Body of pancreas (tissue), 4 donors: ENCODE measurements around the gene ANO4. TPM values are rescaled to one million over a fixed set of nuclear protein-coding genes. Genes with fewer than 3 reads are reported as not detected.

ENCODE experiments used
- ATAC-seq: fragments of 150-250 bp; one replicate; pipeline ENCODE4 v1.9.1; 2016
- DNase-seq, 4 donors: peaks; one replicate each; pipeline ENCODE4 v3.0.0-alpha.2; 2019
- H3K27ac ChIP-seq, 4 donors: fragments of 200-600 bp; sonication (generic); 1 replicate in 3 of 4; 2 replicates in 1 of 4; pipeline versions ENCODE4 v1.5.1 to v1.6.1; 2016 to 2019; ENCODE audit warnings: mild to moderate bottlenecking in 1 of 4, mixed read lengths in 1 of 4, moderate library complexity in 1 of 4
- H3K27me3 ChIP-seq, 2 donors: fragments of 200-600 bp; sonication (generic); one replicate each; pipeline ENCODE4 v1.6.0; 2016; ENCODE audit warnings: mild to moderate bottlenecking in 1 of 2
- H3K36me3 ChIP-seq, 2 donors: fragments of 200-600 bp; sonication (generic); replicated peaks in 1 of 2; 2 replicates each; pipeline ENCODE4 v1.5.1; 2016; ENCODE audit warnings: low read depth in 2 of 2; ENCODE audit not compliant: insufficient read depth in 1 of 2
- H3K4me1 ChIP-seq: fragments of 200-600 bp; sonication (generic); one replicate; pipeline ENCODE4 v1.6.0; 2016
- H3K4me3 ChIP-seq, 2 donors: fragments of 200-600 bp; sonication (generic); 1 replicate in 1 of 2; 2 replicates in 1 of 2; pipeline ENCODE4 v1.5.1; 2016 to 2019
- H3K9me3 ChIP-seq, 3 donors: fragments of 200-600 bp; sonication (generic); 1 replicate in 2 of 3; 2 replicates in 1 of 3; pipeline ENCODE4 v1.5.1; 2016
- POLR2A ChIP-seq, 3 donors: fragments of 450-650 bp; IDR thresholded peaks; one replicate each; pipeline ENCODE4 v1.6.1; 2016; ENCODE audit warnings: antibody characterized with exemption in 3 of 3, mild to moderate bottlenecking in 2 of 3
- WGBS, 2 donors: methylation state at CpG; one replicate each; pipeline ENCODE4 v1.1.5; 2017; 5-methylcytosine and 5-hydroxymethylcytosine counted together
- intact Hi-C: fragments of 100-400 bp; cut with DNase I; formaldehyde crosslinking; loops from one replicate; pipeline ENCODE4 v1.15.1; 2023
- total RNA-seq, 2 donors: library from RNA; depleted of rRNA; stranded (reverse); fragments of >200 nt; gene quantifications; one replicate each; pipeline ENCODE4 v1.1.0, GENCODE V29; 2016
- TF ChIP-seq, protein P1 (sequence below), 7 experiments: fragments of 450-650 bp in 4 of 7; fragments of 200-600 bp in 3 of 7; sonication (generic) in 3 of 7; IDR thresholded peaks; one replicate each; pipeline ENCODE4 v1.5.1; 2016 to 2019; ENCODE audit warnings: antibody characterized with exemption in 7 of 7

The ANO4 gene
- total RNA-seq, 2 donors from 2014 or later = 1.6 TPM; not detected in 1

DNA sequence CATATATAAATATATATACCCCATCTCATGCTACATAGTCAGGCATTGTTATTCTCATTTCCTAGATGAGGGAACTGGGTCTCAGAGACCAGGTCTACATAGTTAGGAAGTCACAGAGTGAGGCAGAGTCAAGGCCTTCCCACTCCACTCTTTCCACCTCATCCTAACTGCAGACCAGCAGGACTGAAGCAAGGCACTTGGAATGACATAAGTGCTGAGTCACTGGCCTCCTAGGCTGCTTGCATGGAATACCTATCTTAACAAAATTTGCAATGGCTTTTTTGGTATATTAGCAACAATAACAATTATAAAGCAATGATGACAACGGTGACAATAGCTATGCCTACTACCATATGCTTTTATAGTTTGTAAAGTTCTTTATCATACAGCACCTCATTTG, 5.4 kb upstream of the ANO4 start:
- ATAC-seq (no peak), DNase-seq (no peak)
- TF ChIP-seq, protein P1, sequence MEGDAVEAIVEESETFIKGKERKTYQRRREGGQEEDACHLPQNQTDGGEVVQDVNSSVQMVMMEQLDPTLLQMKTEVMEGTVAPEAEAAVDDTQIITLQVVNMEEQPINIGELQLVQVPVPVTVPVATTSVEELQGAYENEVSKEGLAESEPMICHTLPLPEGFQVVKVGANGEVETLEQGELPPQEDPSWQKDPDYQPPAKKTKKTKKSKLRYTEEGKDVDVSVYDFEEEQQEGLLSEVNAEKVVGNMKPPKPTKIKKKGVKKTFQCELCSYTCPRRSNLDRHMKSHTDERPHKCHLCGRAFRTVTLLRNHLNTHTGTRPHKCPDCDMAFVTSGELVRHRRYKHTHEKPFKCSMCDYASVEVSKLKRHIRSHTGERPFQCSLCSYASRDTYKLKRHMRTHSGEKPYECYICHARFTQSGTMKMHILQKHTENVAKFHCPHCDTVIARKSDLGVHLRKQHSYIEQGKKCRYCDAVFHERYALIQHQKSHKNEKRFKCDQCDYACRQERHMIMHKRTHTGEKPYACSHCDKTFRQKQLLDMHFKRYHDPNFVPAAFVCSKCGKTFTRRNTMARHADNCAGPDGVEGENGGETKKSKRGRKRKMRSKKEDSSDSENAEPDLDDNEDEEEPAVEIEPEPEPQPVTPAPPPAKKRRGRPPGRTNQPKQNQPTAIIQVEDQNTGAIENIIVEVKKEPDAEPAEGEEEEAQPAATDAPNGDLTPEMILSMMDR (IDR thresholded peaks at IDR 0.05) = no peak
- no peak for TF ChIP-seq POLR2A (IDR thresholded peaks at IDR 0.05)
- WGBS, 2 donors = 70 to 93% methylated on average over 1 of the region's 1 CpG
- Histone ChIP-seq H3K27ac (no peak overlapping the region), H3K9me3 (no peaks in the 10 kb centered on the region), H3K27me3 (no peaks in the 10 kb centered on the region), H3K4me1 (no peaks in the 10 kb centered on the region), H3K36me3 (no peaks in the 10 kb centered on the region), H3K4me3 (no peak overlapping the region)
- intact Hi-C loops = no loop called here

GRCh38 chr12:100789975-100790374, 4.6 kb upstream of the ANO4 start:
- Histone ChIP-seq H3K27me3 (no peaks in the 10 kb centered on the region), H3K4me3 (no peak overlapping the region), H3K9me3 (no peaks in the 10 kb centered on the region), H3K27ac (no peak overlapping the region), H3K4me1 (peaks cover 3% of the 10 kb centered on the region), H3K36me3 (no peaks in the 10 kb centered on the region)
- TF ChIP-seq POLR2A (IDR thresholded peaks at IDR 0.05) = no peak
- DNase-seq (no peak), ATAC-seq (no peak)
- 46 to 53% methylated on average over 2 of the region's 2 CpGs for WGBS, 2 donors
- intact Hi-C loops = no loop called here

DNA sequence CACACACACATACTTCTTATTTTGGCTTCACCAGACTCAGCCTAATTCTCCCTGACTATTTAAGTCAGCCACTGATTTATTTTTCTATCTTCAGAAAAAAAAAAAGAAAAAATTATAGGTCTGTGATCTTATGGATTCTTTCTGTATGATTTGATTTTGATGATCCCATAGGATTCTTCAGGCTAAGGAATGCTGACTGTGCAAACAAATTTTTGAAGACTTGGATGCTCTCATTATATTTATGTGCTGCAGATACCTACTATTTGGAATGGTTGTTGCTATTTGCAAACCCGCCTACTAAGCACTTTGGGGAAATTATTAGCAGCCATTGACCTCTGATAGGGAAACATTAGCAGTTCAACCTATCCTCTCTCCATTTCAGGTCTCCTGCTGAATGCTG, 4.0 kb upstream of the ANO4 start:
- peaks cover 3% of the 10 kb centered on the region for H3K4me1 ChIP-seq
- H3K9me3 ChIP-seq = no peaks in the 10 kb centered on the region
- 59 to 85% methylated on average over 1 of the region's 1 CpG for WGBS, 2 donors
- no peak overlapping the region for H3K4me3 ChIP-seq
- TF ChIP-seq, protein P1 (IDR thresholded peaks at IDR 0.05) = no peak
- TF ChIP-seq POLR2A (IDR thresholded peaks at IDR 0.05) = no peak
- no peaks in the 10 kb centered on the region for H3K27me3 ChIP-seq
- ATAC-seq (no peak), DNase-seq (no peak)
- intact Hi-C loops = no loop called here
- no peak overlapping the region for H3K27ac ChIP-seq
- no peaks in the 10 kb centered on the region for H3K36me3 ChIP-seq

GRCh38 chr12:100793182-100793581, 1.4 kb upstream of the ANO4 start:
- Histone ChIP-seq H3K27me3 (no peaks in the 10 kb centered on the region), H3K36me3 (no peaks in the 10 kb centered on the region), H3K9me3 (no peaks in the 10 kb centered on the region), H3K4me3 (no peak overlapping the region), H3K4me1 (peaks cover 3% of the 10 kb centered on the region), H3K27ac (no peak overlapping the region)
- TF ChIP-seq POLR2A (IDR thresholded peaks at IDR 0.05) = no peak
- TF ChIP-seq, protein P1 (IDR thresholded peaks at IDR 0.05) = no peak
- intact Hi-C loops = no loop called here
- 26% methylated on average over 2 of the region's 2 CpGs for WGBS, 2 donors
- ATAC-seq (no peak), DNase-seq (no peak)

DNA sequence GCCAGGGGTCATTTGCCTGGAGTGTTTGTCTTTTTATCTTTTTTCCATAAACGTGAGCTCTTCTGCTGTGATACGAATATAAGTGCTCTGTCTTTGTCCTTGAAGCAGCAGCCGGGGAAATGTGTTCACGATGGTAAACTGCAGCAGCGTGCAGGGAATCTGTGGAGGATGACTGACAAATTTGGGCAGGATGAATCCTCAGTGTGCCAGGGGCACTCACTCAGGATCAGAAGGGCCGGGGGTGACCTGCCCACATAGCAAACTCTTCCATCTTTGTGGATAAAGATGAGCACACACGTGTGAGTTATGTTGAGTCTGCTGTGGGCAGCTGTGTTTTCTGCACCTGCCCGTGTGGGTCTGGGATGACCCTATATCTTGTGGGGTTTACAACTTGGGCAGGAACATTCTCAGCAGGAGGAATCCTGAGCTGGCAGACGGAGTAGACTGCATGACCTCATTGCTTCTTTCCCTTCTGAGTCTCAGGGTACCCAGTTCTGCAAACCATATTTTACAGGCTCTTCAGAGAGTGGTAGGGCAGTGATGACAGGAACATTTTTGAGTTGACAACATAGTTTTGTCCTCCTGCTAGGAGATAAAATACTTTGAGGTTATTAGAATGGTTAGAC, 711 bp downstream of the ANO4 start:
- intact Hi-C loops = no loop called here
- Histone ChIP-seq H3K9me3 (no peaks in the 10 kb centered on the region), H3K27ac (no peak overlapping the region), H3K36me3 (no peaks in the 10 kb centered on the region), H3K27me3 (no peaks in the 10 kb centered on the region), H3K4me3 (no peak overlapping the region), H3K4me1 (peaks cover 3% of the 10 kb centered on the region)
- TF ChIP-seq, protein P1 (IDR thresholded peaks at IDR 0.05) = no peak
- no peak for TF ChIP-seq POLR2A (IDR thresholded peaks at IDR 0.05)
- ATAC-seq = no peak
- no peak for DNase-seq
- WGBS, 2 donors = 14 to 21% methylated on average over 9 of the region's 9 CpGs
